OCI-LY1 (cell line): ENCODE data around the gene SOAT1.
"Not testable (repeated sequence)": the region's sequence is repeated elsewhere in the genome, so short reads cannot be mapped to it uniquely, and the experiment has no call there.

Experiments used
- H2AFZ ChIP-seq: fragments of 200-600 bp; sonication (generic), shearing (Covaris generic); 2 replicates; pipeline ENCODE4 v1.6.0; 2014; ENCODE audit warnings: antibody characterized with exemption, mild to moderate bottlenecking, low read length
- H3F3A ChIP-seq: fragments of 200-600 bp; sonication (generic), shearing (Covaris generic); 2 replicates; pipeline ENCODE4 v1.6.0; 2014; ENCODE audit warnings: mild to moderate bottlenecking, antibody characterized with exemption, low read length, moderate library complexity; ENCODE audit not compliant: insufficient read depth
- H3K27ac ChIP-seq: fragments of 200-600 bp; sonication (generic); 2 replicates; pipeline ENCODE4 v1.5.1; 2014; ENCODE audit warnings: low read length, mixed run types, mild to moderate bottlenecking, low read depth; ENCODE audit not compliant: poor library complexity, severe bottlenecking
- H3K27me3 ChIP-seq: fragments of 200-600 bp; sonication (generic); 2 replicates; pipeline ENCODE4 v1.6.0; 2014; ENCODE audit warnings: antibody characterized with exemption, mild to moderate bottlenecking, low read length, moderate library complexity; ENCODE audit not compliant: insufficient read depth
- H3K36me3 ChIP-seq: fragments of 200-600 bp; sonication (generic); 2 replicates; pipeline ENCODE4 v1.6.1; 2014; ENCODE audit warnings: mild to moderate bottlenecking, antibody characterized with exemption, low read length, moderate library complexity, mixed read lengths; ENCODE audit not compliant: insufficient read depth
- H3K4me1 ChIP-seq: fragments of 200-600 bp; sonication (generic); 2 replicates; pipeline ENCODE4 v1.5.1; 2014; ENCODE audit warnings: mild to moderate bottlenecking, low read length, moderate library complexity; ENCODE audit not compliant: insufficient read depth, severe bottlenecking
- H3K4me2 ChIP-seq: fragments of 200-600 bp; sonication (generic), shearing (Covaris generic); 2 replicates; pipeline ENCODE4 v1.6.1; 2014; ENCODE audit warnings: low read length
- H3K4me3 ChIP-seq: fragments of 200-600 bp; sonication (generic); 2 replicates; pipeline ENCODE4 v1.5.1; 2014; ENCODE audit warnings: low read length, low read depth, mild to moderate bottlenecking, mixed read lengths; ENCODE audit not compliant: poor library complexity, severe bottlenecking
- H3K79me2 ChIP-seq: fragments of 200-600 bp; shearing (Covaris generic); 2 replicates; pipeline ENCODE4 v1.6.1; 2016; ENCODE audit warnings: mixed run types, low read length, mixed read lengths; ENCODE audit not compliant: insufficient read depth
- H3K9ac ChIP-seq: fragments of 200-600 bp; sonication (generic), shearing (Covaris generic); 2 replicates; pipeline ENCODE4 v1.6.1; 2014; ENCODE audit warnings: mild to moderate bottlenecking, low read length, mixed read lengths
- H3K9me2 ChIP-seq: fragments of 200-600 bp; sonication (generic), shearing (Covaris generic); 2 replicates; pipeline ENCODE4 v1.6.1; 2014; ENCODE audit warnings: low read depth, mild to moderate bottlenecking, low read length, mixed read lengths
- H3K9me3 ChIP-seq: fragments of 200-600 bp; shearing (Covaris generic); 2 replicates; pipeline ENCODE4 v1.6.1; 2014; ENCODE audit warnings: low read length, mixed read lengths
- H4K20me1 ChIP-seq: fragments of 200-600 bp; sonication (generic), shearing (Covaris generic); 2 replicates; pipeline ENCODE4 v1.6.0; 2016; ENCODE audit warnings: mild to moderate bottlenecking, low read length; ENCODE audit not compliant: insufficient read depth
- CTCF ChIP-seq: fragments of 200-600 bp; sonication (generic), shearing (Covaris generic); IDR thresholded peaks from 2 replicates; pipeline ENCODE4 v1.5.1; 2017; ENCODE audit warnings: mild to moderate bottlenecking, antibody characterized with exemption, low read length, moderate library complexity, mixed read lengths
- EZH2 ChIP-seq: fragments of 200-600 bp; sonication (generic), shearing (Covaris generic); IDR thresholded peaks from 2 replicates; pipeline ENCODE4 v1.8.0; 2017; ENCODE audit warnings: borderline replicate concordance, mixed run types, mild to moderate bottlenecking, antibody characterized with exemption, low read length, moderate library complexity, mixed read lengths

SOAT1 gene

DNA sequence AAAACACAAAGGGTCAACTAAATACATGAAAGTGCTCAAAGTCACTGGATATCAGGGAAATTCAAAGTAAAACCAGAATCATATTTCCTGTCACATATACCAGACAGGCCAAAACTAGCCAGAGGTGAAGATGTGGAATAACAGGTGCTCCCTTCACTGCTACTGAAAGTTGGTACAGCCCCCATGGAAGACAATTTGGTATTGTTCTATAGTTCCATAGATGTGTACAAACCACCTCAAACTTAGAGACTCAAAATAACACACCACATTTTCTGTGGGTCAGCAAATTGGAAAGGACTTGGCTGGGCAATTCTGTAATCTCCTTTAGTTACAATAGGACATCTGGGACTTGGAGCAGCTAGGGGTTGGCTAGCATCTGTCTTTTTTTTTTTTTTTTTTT lies 24.5 kb upstream of the SOAT1 start:
- Histone ChIP-seq H3K4me1 (no peaks in the 10 kb centered on the region), H3K9me2 (no peaks in the 10 kb centered on the region), H3K79me2 (no peaks in the 10 kb centered on the region), H3K4me2 (no peak overlapping the region), H3K4me3 (no peak overlapping the region), H3K36me3 (no peaks in the 10 kb centered on the region; the same call in 1 of the 2 replicates), H3K9ac (no peak overlapping the region), H3K27ac (no peak overlapping the region), H4K20me1 (no peaks in the 10 kb centered on the region), H3K9me3 (no peaks in the 10 kb centered on the region), H3K27me3 (no peaks in the 10 kb centered on the region), H3F3A (no peaks in the 10 kb centered on the region), H2AFZ (no peak overlapping the region)
- no peak for TF ChIP-seq EZH2
- TF ChIP-seq CTCF: no peak

- not testable (repeated sequence) for H4K20me1 ChIP-seq, H3K27me3 ChIP-seq, H3K36me3 ChIP-seq, H3F3A ChIP-seq, H3K9me3 ChIP-seq, H3K9me2 ChIP-seq, H3K9ac ChIP-seq, H3K27ac ChIP-seq, H3K4me1 ChIP-seq, H3K79me2 ChIP-seq, H3K4me3 ChIP-seq, H2AFZ ChIP-seq, H3K4me2 ChIP-seq
Measured at GRCh38 chr1:179274424-179274823, 19.2 kb upstream of the SOAT1 start.

GRCh38 chr1:179278920-179279319 lies 14.7 kb upstream of the SOAT1 start:
- H3K27ac ChIP-seq: no peak overlapping the region
- no peak overlapping the region for H2AFZ ChIP-seq
- no peaks in the 10 kb centered on the region for H3F3A ChIP-seq
- H3K27me3 ChIP-seq: no peaks in the 10 kb centered on the region
- no peaks in the 10 kb centered on the region for H3K36me3 ChIP-seq
- no peaks in the 10 kb centered on the region for H4K20me1 ChIP-seq
- no peaks in the 10 kb centered on the region for H3K79me2 ChIP-seq
- no peak overlapping the region for H3K9ac ChIP-seq
- TF ChIP-seq CTCF (no peak), EZH2 (no peak)
- H3K9me3 ChIP-seq: peaks cover 8% of the 10 kb centered on the region
- H3K9me2 ChIP-seq: no peaks in the 10 kb centered on the region
- no peak overlapping the region for H3K4me2 ChIP-seq
- no peak overlapping the region for H3K4me3 ChIP-seq
- no peaks in the 10 kb centered on the region for H3K4me1 ChIP-seq

GRCh38 chr1:179283992-179284391 lies 9.6 kb upstream of the SOAT1 start:
- H3K27ac ChIP-seq: no peak overlapping the region
- no peak for TF ChIP-seq CTCF
- no peak for TF ChIP-seq EZH2
- no peaks in the 10 kb centered on the region for H3K36me3 ChIP-seq
- peaks cover 6% of the 10 kb centered on the region for H3K9me3 ChIP-seq
- H3K4me3 ChIP-seq: no peak overlapping the region
- no peaks in the 10 kb centered on the region for H3K9me2 ChIP-seq
- H3K4me2 ChIP-seq: no peak overlapping the region
- H3K79me2 ChIP-seq: no peaks in the 10 kb centered on the region
- H3F3A ChIP-seq: no peaks in the 10 kb centered on the region
- H4K20me1 ChIP-seq: no peaks in the 10 kb centered on the region
- no peak overlapping the region for H3K9ac ChIP-seq
- H2AFZ ChIP-seq: no peak overlapping the region
- H3K27me3 ChIP-seq: no peaks in the 10 kb centered on the region
- H3K4me1 ChIP-seq: no peaks in the 10 kb centered on the region
